ENCODE measurements around the gene RUSF1.
"Not testable (repeated sequence)": the region's sequence is repeated elsewhere in the genome, so short reads cannot be mapped to it uniquely, and the experiment has no call there.

Gene RUSF1

DNA sequence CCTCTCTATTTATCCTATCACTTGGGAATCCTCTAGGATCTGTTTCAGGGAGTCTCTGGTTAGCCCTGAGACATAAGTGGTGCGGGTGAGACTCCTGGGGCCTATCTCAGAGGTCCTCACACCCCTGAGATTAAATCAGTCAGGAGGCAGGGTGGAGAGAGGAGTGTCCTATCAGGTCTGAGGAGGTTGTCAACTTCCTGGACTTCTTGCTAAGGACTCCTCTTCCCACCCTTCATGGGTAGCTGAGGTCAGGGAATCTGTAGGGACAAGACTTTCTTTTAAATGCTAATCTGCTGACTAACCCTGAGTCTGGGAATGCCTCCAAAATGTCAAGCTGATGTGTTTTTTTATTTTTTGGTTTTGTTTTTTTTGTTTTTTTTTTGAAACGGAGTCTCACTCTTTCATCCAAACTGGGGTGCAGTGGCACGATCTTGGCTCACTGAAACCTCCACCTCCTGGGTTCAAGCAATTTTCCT is 55.5 kb downstream of the RUSF1 start:
- DNase-seq (ENCODE audit: low read depth in 2 of 2) = no peak

DNA sequence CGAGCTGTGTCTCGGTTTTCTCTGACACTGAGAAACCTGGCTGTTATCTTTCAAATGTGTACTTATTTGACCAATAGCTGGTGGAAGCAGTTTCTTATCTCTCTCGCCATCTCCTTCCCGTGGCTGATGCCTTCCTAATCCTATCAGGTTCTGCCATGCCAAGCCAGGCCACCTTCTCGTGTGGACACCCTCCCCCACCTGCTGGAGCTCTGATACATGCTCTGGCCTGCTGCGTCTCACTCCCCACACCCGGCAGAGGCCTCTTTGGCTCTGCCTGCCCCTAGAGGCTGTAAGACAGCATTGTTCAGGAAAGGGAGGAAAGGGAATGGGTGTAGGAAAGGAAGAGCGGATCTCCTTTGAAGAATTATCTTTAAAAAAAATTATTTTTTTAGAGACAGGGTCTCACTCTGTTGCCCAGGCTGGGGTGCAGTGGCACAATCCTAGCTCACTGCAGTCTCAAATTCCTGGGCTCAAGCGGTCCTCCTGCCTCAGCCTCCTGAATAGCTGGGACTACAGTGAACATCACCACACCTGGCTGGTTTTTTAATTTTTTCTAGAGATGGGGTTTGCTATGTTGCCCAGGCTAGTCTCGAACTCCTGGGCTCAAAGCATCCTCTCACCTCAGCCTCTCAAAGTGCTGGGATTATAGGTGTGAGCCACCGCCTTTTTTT is 56.4 kb downstream of the RUSF1 start:
- DNase-seq (ENCODE audit: low read depth in 2 of 2) = no peak

DNA sequence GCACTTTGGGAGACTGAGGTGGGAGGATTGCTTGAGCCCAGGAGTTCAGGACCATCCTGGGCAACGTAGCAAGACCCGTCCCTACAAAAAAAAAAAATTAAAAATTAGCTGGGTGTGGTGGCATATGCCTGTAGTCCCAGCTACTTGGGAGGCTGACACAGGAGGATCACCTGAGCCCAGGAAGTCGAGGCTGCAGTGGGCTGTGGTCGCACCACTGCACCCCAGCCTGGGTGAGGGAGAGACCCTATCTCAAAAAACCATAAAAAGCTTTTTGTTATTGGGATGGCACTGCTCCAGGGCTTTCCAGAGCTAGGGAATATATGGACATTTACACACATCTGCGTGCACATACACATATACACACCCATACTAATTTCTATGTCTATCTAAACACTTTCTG is 57.0 kb downstream of the RUSF1 start:
- DNase-seq (ENCODE audit: low read depth in 2 of 2) = no peak

DNA sequence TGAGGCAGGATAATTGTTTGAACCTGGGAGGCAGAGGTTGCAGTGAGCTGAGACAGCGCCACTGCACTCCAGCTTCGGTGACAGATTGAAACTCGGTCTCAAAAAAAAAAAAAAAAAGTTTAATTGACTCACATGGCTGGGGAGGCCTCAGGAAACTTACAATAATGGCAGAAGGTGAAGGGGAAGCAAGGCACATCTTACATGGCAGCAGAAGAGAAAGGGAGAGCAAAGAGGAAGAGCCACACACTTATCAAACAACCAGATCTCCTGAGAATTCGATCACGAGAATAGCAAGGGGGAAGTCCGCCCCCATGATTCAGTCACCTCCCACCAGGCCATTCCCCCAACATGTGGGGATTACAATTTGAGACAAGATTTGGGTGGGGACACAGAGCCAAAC is 62.3 kb downstream of the RUSF1 start:
- DNase-seq (ENCODE audit: low read depth in 2 of 2) = not testable (repeated sequence)

DNA sequence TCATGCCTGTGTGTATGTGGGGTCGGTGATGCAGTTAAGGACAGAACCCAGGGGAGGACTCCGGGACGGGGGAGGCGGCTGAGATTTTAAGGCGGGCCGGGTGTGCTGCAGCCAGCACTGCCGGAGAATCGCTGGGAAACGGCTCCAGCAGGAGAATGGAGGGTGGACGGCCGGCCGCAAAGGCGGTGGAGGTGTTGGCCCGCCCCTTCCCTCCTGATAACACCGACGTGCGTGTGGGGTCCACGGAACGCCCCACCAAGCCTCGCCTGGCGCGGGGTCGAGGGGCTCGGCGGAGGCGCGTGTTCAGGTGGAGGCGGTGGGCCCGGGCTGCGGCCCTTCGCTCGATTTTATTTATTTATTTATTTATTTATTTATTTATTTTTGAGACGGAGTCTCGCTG is 66.2 kb downstream of the RUSF1 start:
- DNase-seq (ENCODE audit: low read depth in 2 of 2) = no peak

DNA sequence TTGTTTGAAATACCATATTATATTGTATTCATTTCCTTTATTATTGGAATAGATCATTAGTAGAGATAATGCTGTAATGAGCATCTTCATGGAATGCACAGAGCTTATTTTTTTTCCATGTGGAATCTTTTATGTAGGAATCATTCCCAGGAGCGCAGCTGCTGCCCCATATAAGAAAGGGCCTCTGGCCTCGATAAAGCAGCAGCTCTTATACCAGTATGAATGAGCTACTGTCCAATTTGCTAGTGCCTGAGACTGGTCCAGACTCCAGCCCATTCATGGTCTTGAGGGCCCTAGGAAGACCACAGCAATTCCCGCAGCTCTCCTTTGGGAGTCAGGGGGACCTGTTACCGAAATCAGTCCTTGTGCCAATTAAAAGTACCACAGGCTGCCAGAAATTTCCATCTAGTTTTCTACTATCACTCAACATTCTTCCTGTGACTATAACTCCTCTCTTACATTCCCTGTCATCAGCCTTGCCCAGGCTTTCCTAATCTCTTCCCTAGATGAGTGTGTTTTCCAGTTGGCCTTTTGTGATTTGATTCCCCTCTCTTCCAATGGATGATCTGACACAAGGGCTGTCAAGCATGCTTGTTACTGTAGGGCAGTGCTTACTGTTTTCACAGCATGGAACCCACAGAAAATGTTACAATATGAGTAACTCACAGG is 67.5 kb downstream of the RUSF1 start:
- no peak for DNase-seq (ENCODE audit: low read depth in 2 of 2)

DNA sequence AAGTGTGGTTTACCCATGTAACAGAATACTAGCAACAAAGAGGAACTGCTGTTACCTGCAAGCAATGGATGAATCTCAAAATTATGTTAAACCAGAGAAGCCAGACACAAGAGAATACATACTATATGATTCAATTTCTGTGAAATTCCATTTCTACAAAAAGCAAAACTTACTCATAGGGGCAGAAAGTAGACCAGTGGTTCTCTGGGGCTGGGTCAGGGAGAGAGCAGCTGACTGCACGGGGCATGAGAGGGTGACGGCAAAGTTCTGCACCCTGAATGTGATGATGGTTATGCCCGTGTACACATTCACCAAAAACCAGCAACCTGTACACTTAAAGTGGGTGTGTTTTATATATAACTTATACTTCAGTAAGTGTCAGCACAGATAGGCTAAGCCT is 68.7 kb downstream of the RUSF1 start:
- no peak for DNase-seq (ENCODE audit: low read depth in 2 of 2)
